ENCODE results near the gene BCL2L1. TPM values are rescaled to one million over a fixed set of nuclear protein-coding genes. Genes with fewer than 3 reads are reported as not detected.
A peak's percentile ranks its signal among the peaks of the same experiment; 100 is the strongest.

BCL2L1 gene
- total and polyA plus RNA-seq, 2 donors (not counting 3 experiments of a cell fraction or from before 2014, with no cell fraction given): 78.0 to 101 TPM

DNA sequence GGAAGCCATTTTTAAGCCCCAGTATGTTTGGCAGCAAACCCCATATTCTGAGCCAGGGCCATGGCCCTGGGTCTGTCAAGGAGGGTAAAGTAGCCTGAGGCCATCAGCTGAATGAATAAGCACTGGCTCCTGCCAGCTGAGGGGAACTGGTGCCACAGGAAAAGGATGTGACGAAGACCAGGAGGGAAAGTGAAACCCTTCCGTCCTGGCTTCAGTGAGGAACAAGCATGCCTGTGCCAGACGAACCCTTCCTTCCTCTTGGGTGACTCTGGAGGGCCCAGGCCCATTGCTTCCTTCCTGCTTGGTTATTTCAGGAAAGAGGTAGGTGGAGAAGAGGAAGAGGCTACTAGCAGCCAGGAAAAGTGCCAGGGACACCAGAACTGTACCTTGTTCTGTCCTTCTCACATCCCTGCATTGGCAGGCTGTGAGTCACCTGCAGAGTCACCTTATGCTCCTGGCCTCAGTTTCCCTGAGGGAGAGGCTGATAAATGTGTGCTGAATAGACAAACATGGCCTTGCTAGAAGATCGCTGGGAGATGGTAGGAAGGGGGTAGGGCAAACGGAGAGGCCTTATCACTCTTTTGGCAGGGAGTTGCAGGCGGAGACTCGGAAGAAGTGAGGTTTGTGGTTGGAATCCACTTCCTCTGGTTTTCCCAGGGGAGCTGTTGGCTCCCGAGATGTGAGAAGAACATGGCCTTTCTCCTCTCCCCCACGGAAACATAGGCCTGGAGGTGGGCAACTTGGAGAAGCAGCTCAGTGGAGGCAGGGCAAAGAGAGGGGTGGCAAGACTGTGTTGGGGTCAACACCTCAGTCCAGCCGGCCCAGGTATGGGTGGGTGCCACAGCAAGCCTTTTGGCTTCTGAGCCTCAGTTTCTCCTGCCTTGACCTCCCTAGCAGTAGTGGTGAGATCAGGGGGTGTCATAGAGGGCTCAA is 47.5 kb downstream of the BCL2L1 start:
- FAIRE-seq (peak; percentile 98), DNase-seq (ENCODE audit: low read depth, low spot score) (peak; percentile 84)
- Histone ChIP-seq H3K9ac (replicated peaks; ENCODE audit: extremely low read depth, insufficient read depth, low read length) (peak overlapping the region; percentile 37), H3K36me3 (ENCODE audit: control insufficient read depth in 2 of 2, extremely low read depth in 1 of 2, insufficient read depth in 2 of 2, low read length in 2 of 2) (peaks cover 4 to 14% of the 10 kb centered on the region in 2 experiments), H4K20me1 (replicated peaks; ENCODE audit: control insufficient read depth, extremely low read depth, insufficient read depth, low read length) (no peaks in the 10 kb centered on the region), H3K9me1 (replicated peaks; ENCODE audit: control insufficient read depth, extremely low read depth, insufficient read depth, low read length) (no peaks in the 10 kb centered on the region), H3K79me2 (ENCODE audit: control insufficient read depth, insufficient read depth, low read length) (peaks cover 73% of the 10 kb centered on the region), H3K4me3 (replicated peaks in 1 of 3; ENCODE audit: insufficient read depth in 1 of 3, low read depth in 1 of 3, low read length in 3 of 3) (peak overlapping the region in 1 of 3 experiments; percentile 20), H2AFZ (ENCODE audit: low read depth, low read length) (no peak overlapping the region), H3K4me2 (ENCODE audit: insufficient read depth, low read length) (peak overlapping the region; percentile 75), H3K27ac (ENCODE audit: insufficient read depth, low read depth, low read length) (peak overlapping the region; percentile 93), H3K9me3 (replicated peaks; ENCODE audit: control insufficient read depth, insufficient read depth, low read length) (no peaks in the 10 kb centered on the region), H3K4me1 (ENCODE audit: control insufficient read depth, extremely low read depth, insufficient read depth, low read length) (peaks cover 60% of the 10 kb centered on the region), H3K27me3 (ENCODE audit: control insufficient read depth in 2 of 2, insufficient read depth in 2 of 2, low read length in 2 of 2) (no peaks in the 10 kb centered on the region)
- dilution Hi-C loops (cut with MboI; ENCODE audit: extremely low pct_ligation_motif_present, low sequenced_read_pairs): no loop called here
- POLR2A ChIA-PET: interaction anchor here (1.2 to 1.7 kb wide), 3 partner anchors 13 to 48 kb away, joined by 4 to 7 read pairs (median 5); partner anchors contain the start of gene BCL2L1
- peak; percentile 92 for TF ChIP-seq FOS (IDR thresholded peaks at IDR 0.05; ENCODE audit: borderline replicate concordance, insufficient read depth, low read length)
- peak; percentile 93 for TF ChIP-seq POLR2AphosphoS5 (IDR thresholded peaks at IDR 0.05; ENCODE audit: insufficient read depth, low read depth, low read length)
- peak; percentile 83 for TF ChIP-seq GATA2 (IDR thresholded peaks at IDR 0.05; ENCODE audit: insufficient read depth, insufficient read length, low read depth, low read length)
- TF ChIP-seq, protein P1, sequence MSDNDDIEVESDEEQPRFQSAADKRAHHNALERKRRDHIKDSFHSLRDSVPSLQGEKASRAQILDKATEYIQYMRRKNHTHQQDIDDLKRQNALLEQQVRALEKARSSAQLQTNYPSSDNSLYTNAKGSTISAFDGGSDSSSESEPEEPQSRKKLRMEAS (IDR thresholded peaks at IDR 0.05; ENCODE audit: insufficient read depth, insufficient read length): peak; percentile 27
- peak; percentile 78 for TF ChIP-seq MYC (IDR thresholded peaks at IDR 0.05; ENCODE audit: low read depth, low read length)
- TF ChIP-seq, protein P2, sequence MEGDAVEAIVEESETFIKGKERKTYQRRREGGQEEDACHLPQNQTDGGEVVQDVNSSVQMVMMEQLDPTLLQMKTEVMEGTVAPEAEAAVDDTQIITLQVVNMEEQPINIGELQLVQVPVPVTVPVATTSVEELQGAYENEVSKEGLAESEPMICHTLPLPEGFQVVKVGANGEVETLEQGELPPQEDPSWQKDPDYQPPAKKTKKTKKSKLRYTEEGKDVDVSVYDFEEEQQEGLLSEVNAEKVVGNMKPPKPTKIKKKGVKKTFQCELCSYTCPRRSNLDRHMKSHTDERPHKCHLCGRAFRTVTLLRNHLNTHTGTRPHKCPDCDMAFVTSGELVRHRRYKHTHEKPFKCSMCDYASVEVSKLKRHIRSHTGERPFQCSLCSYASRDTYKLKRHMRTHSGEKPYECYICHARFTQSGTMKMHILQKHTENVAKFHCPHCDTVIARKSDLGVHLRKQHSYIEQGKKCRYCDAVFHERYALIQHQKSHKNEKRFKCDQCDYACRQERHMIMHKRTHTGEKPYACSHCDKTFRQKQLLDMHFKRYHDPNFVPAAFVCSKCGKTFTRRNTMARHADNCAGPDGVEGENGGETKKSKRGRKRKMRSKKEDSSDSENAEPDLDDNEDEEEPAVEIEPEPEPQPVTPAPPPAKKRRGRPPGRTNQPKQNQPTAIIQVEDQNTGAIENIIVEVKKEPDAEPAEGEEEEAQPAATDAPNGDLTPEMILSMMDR (IDR thresholded peaks at IDR 0.05; ENCODE audit: extremely low read depth in 1 of 2, insufficient read depth in 1 of 2, low read depth in 1 of 2, low read length in 2 of 2): no peak
- TF ChIP-seq POLR2A (IDR thresholded peaks at IDR 0.05; ENCODE audit: low read depth, low read length): peak; percentile 27
- TF ChIP-seq EZH2 (IDR thresholded peaks at IDR 0.05; ENCODE audit: borderline replicate concordance, low read depth, low read length, severe bottlenecking): no peak
- peak; percentile 62 for TF ChIP-seq JUN (IDR thresholded peaks at IDR 0.05; ENCODE audit: borderline replicate concordance, insufficient read depth, insufficient read length, low read depth)
- CTCF ChIA-PET: interaction anchor here (1.0 to 6.2 kb wide), 13 partner anchors 9 to 112 kb away, joined by 3 to 97 read pairs (median 7); partner anchors contain the start of gene BCL2L1
- no TSS peak for BruUV-seq (replicated peaks)
- intact Hi-C loops (cut with micrococcal nuclease): loop anchor here (1.0 to 2.0 kb wide), 8 partner anchors 8 to 70 kb away; partner anchors contain the start of gene ID1

All from endothelial cell of umbilical vein (primary cell).